HepG2 (cell line): ENCODE data around the gene MFAP4. TPM values are rescaled to one million over a fixed set of nuclear protein-coding genes. Genes with fewer than 3 reads are reported as not detected.

Source experiments
- ARHGAP35 ChIP-seq: sonication (generic); formaldehyde crosslinking; IDR thresholded peaks from 2 replicates; pipeline ENCODE4 v1.9.0; 2022; ENCODE audit warnings: mild to moderate bottlenecking, inconsistent platforms, moderate library complexity, missing genetic modification reagents, borderline replicate concordance
- DNMT1 ChIP-seq: sonication (generic); formaldehyde crosslinking; IDR thresholded peaks from 2 replicates; pipeline ENCODE4 v1.5.1; 2020; ENCODE audit warnings: mild to moderate bottlenecking, missing genetic modification reagents
- ELF4 ChIP-seq: sonication (generic); formaldehyde crosslinking; IDR thresholded peaks from 2 replicates; pipeline ENCODE4 v1.5.0; 2020; ENCODE audit warnings: missing genetic modification reagents, mild to moderate bottlenecking, moderate library complexity, borderline replicate concordance
- HNRNPK ChIP-seq: fragments of 200-400 bp; formaldehyde crosslinking; IDR thresholded peaks from 2 replicates; pipeline ENCODE4 v1.6.1; 2018; ENCODE audit warnings: low read length, low read depth, moderate library complexity, mild to moderate bottlenecking; ENCODE audit not compliant: poor library complexity, severe bottlenecking
- NCOA1 ChIP-seq: sonication (generic); formaldehyde crosslinking; IDR thresholded peaks from 2 replicates; pipeline ENCODE4 v1.9.0; 2021; ENCODE audit warnings: missing genetic modification reagents
- ONECUT2 ChIP-seq: sonication (generic); formaldehyde crosslinking; IDR thresholded peaks from 2 replicates; pipeline ENCODE4 v1.4.0; 2020; ENCODE audit warnings: missing genetic modification reagents
- PRPF4 ChIP-seq: fragments of 200-400 bp; formaldehyde crosslinking; IDR thresholded peaks from 2 replicates; pipeline ENCODE4 v1.6.1; 2016; ENCODE audit warnings: low read length, low read depth; ENCODE audit not compliant: poor library complexity, severe bottlenecking
- REPIN1 ChIP-seq: sonication (generic); formaldehyde crosslinking; IDR thresholded peaks from 2 replicates; pipeline ENCODE4 v1.8.0; 2022; ENCODE audit warnings: missing genetic modification reagents, low read depth, mild to moderate bottlenecking, borderline replicate concordance
- YY1 ChIP-seq: IDR thresholded peaks from 2 replicates; pipeline ENCODE4 v1.6.1; 2011; ENCODE audit warnings: low read length, low read depth, moderate library complexity, mild to moderate bottlenecking; ENCODE audit not compliant: insufficient read depth, insufficient replicate concordance
- ZFP36L1 ChIP-seq: sonication (generic); formaldehyde crosslinking; IDR thresholded peaks from 2 replicates; pipeline ENCODE4 v1.8.0; 2022; ENCODE audit warnings: mild to moderate bottlenecking, missing genetic modification reagents, moderate library complexity
- ZNF234 ChIP-seq: sonication (generic); formaldehyde crosslinking; conservative IDR thresholded peaks from 2 replicates; pipeline ENCODE4 v1.5.1; 2020; ENCODE audit warnings: mild to moderate bottlenecking, missing genetic modification reagents
- ZNF326 ChIP-seq: sonication (generic); formaldehyde crosslinking; IDR thresholded peaks from 2 replicates; pipeline ENCODE4 v1.4.0; 2020; ENCODE audit warnings: missing genetic modification reagents, borderline replicate concordance
- ZNF557 ChIP-seq: sonication (generic); formaldehyde crosslinking; IDR thresholded peaks from 2 replicates; pipeline ENCODE4 v1.4.0; 2020; ENCODE audit warnings: missing genetic modification reagents
- ZNF660 ChIP-seq: sonication (generic); formaldehyde crosslinking; IDR thresholded peaks from 2 replicates; pipeline ENCODE4 v1.5.1; 2020; ENCODE audit warnings: mild to moderate bottlenecking, low read depth, missing genetic modification reagents, borderline replicate concordance
- ZNF709 ChIP-seq: sonication (generic); formaldehyde crosslinking; IDR thresholded peaks from 2 replicates; pipeline ENCODE4 v1.5.0; 2020; ENCODE audit warnings: mild to moderate bottlenecking, missing genetic modification reagents
- ZNF850 ChIP-seq: sonication (generic); formaldehyde crosslinking; conservative IDR thresholded peaks from 2 replicates; pipeline ENCODE4 v1.9.0; 2021; ENCODE audit warnings: mild to moderate bottlenecking, missing genetic modification reagents
- polyA plus RNA-seq, 8 experiments: library from polyadenylated mRNA; depleted of rRNA in 3 of 8; stranded (reverse) in 7 of 8; unstranded in 1 of 8; fragments of >200 nt; fragmentation: Illumina TruSeq in 4 of 8; extraction: Trizol in 4 of 8; gene quantifications; 2 replicates each; pipeline versions ENCODE4 v1.2.1 to v1.2.3, GENCODE V29; 2011 to 2016; ENCODE audit warnings: low read depth in 4 of 8, missing spikeins in 1 of 8, mixed read lengths in 1 of 8; ENCODE audit not compliant: insufficient read depth in 1 of 8
- total RNA-seq, 5 experiments: library from RNA; depleted of rRNA; stranded (reverse); fragments of >200 nt; fragmentation: Illumina TruSeq; extraction: Trizol; gene quantifications; 2 replicates each; pipeline ENCODE4 v1.2.3, GENCODE V29; 2016; ENCODE audit warnings: low read depth in 1 of 5
- TF ChIP-seq, protein P1 (sequence below): sonication (generic); formaldehyde crosslinking; IDR thresholded peaks from 2 replicates; pipeline ENCODE4 v1.4.0; 2020; ENCODE audit warnings: missing genetic modification reagents
- TF ChIP-seq, protein P2 (sequence below): sonication (generic); formaldehyde crosslinking; IDR thresholded peaks from 2 replicates; pipeline ENCODE4 v1.5.1; 2020; ENCODE audit warnings: missing genetic modification reagents, mild to moderate bottlenecking, borderline replicate concordance
- TF ChIP-seq, protein P3 (sequence below): sonication (generic); formaldehyde crosslinking; IDR thresholded peaks from 2 replicates; pipeline ENCODE4 v1.4.0; 2020; ENCODE audit warnings: missing genetic modification reagents, mild to moderate bottlenecking, borderline replicate concordance
- TF ChIP-seq, protein P4 (sequence below): sonication (generic); formaldehyde crosslinking; IDR thresholded peaks from 2 replicates; pipeline ENCODE4 v1.4.0; 2020; ENCODE audit warnings: missing genetic modification reagents, borderline replicate concordance
- TF ChIP-seq, protein P5 (sequence below): sonication (generic); formaldehyde crosslinking; IDR thresholded peaks from 2 replicates; pipeline ENCODE4 v1.8.1; 2023; ENCODE audit warnings: mild to moderate bottlenecking, missing genetic modification reagents, borderline replicate concordance

MFAP4 gene
- total and polyA plus RNA-seq, 2 of the 13 experiments (the other 11 are each of a cell fraction or from before 2014, with no cell fraction given) = 0.08 TPM; not detected in 1

DNA sequence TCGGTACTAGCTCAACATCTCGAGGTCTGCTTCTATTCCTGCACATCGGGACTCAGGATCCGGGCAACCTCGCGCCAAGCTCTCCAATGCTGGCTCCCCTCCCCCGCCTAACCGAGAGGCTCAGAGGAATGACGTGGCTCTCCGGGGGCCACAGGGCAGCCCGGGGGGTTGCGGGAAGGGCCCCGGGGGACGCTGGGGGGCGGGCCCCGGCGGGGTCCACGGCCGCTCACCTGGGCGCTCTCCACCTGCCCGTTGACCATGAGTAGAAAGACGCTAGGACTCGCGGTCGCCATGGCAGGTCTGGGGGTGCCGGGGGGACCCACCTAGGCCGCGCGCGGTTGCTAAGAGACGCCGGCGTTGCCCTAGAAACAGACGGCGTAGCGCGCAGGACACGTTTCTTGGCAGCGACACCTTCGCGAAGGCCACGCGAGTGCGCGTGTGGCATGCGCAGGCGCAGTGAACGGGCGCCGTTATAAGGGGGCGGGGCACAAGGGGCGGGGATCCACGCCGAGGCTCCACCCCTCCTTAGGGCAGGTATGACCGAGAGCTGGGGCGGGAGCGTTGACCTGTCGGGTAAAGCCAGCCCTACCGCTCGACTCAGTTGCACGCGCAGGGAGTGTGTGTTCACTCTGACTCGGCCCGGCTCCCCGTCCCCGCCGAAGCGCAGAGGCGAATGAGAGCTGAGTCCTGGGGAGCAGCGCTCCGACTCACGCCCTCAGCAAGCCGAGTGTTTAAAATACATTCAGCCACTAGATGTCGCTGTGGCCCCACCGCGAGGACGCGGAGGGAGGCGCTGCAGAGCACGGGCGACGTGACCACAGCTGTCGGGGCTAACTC is 24.5 kb downstream of the MFAP4 start, which contains the start of gene B9D1 (continued):
- TF ChIP-seq, protein P1, sequence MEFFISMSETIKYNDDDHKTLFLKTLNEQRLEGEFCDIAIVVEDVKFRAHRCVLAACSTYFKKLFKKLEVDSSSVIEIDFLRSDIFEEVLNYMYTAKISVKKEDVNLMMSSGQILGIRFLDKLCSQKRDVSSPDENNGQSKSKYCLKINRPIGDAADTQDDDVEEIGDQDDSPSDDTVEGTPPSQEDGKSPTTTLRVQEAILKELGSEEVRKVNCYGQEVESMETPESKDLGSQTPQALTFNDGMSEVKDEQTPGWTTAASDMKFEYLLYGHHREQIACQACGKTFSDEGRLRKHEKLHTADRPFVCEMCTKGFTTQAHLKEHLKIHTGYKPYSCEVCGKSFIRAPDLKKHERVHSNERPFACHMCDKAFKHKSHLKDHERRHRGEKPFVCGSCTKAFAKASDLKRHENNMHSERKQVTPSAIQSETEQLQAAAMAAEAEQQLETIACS (CRISPR knock-in tag) = peak; percentile 54; the same call in 1 of the 2 replicates
- TF ChIP-seq HNRNPK (no peak), DNMT1 (CRISPR knock-in tag) (no peak), ZFP36L1 (CRISPR knock-in tag) (peak; percentile 63; the same call in 1 of the 2 replicates), ELF4 (CRISPR knock-in tag) (no peak), ZNF557 (CRISPR knock-in tag) (no peak), ONECUT2 (no peak), ZNF326 (CRISPR knock-in tag) (no peak), ZNF234 (CRISPR knock-in tag) (no peak), ZNF709 (CRISPR knock-in tag) (no peak), ZNF850 (no peak), PRPF4 (no peak), ZNF660 (CRISPR knock-in tag) (no peak), NCOA1 (CRISPR knock-in tag) (0 out of 2 replicates have a peak, but pooled peaks have one; percentile 36), YY1 (no peak), REPIN1 (CRISPR knock-in tag) (peak; percentile 78), ARHGAP35 (no peak)
- TF ChIP-seq, protein P2, sequence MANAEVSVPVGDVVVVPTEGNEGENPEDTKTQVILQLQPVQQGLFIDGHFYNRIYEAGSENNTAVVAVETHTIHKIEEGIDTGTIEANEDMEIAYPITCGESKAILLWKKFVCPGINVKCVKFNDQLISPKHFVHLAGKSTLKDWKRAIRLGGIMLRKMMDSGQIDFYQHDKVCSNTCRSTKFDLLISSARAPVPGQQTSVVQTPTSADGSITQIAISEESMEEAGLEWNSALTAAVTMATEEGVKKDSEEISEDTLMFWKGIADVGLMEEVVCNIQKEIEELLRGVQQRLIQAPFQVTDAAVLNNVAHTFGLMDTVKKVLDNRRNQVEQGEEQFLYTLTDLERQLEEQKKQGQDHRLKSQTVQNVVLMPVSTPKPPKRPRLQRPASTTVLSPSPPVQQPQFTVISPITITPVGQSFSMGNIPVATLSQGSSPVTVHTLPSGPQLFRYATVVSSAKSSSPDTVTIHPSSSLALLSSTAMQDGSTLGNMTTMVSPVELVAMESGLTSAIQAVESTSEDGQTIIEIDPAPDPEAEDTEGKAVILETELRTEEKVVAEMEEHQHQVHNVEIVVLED (CRISPR knock-in tag) = peak; percentile 62; the same call in 1 of the 2 replicates
- TF ChIP-seq, protein P3, sequence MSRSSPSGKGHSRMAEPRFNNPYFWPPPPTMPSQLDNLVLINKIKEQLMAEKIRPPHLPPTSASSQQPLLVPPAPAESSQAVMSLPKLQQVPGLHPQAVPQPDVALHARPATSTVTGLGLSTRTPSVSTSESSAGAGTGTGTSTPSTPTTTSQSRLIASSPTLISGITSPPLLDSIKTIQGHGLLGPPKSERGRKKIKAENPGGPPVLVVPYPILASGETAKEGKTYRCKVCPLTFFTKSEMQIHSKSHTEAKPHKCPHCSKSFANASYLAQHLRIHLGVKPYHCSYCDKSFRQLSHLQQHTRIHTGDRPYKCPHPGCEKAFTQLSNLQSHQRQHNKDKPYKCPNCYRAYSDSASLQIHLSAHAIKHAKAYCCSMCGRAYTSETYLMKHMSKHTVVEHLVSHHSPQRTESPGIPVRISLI (CRISPR knock-in tag) = peak; percentile 3; the same call in 1 of the 2 replicates
- TF ChIP-seq, protein P4, sequence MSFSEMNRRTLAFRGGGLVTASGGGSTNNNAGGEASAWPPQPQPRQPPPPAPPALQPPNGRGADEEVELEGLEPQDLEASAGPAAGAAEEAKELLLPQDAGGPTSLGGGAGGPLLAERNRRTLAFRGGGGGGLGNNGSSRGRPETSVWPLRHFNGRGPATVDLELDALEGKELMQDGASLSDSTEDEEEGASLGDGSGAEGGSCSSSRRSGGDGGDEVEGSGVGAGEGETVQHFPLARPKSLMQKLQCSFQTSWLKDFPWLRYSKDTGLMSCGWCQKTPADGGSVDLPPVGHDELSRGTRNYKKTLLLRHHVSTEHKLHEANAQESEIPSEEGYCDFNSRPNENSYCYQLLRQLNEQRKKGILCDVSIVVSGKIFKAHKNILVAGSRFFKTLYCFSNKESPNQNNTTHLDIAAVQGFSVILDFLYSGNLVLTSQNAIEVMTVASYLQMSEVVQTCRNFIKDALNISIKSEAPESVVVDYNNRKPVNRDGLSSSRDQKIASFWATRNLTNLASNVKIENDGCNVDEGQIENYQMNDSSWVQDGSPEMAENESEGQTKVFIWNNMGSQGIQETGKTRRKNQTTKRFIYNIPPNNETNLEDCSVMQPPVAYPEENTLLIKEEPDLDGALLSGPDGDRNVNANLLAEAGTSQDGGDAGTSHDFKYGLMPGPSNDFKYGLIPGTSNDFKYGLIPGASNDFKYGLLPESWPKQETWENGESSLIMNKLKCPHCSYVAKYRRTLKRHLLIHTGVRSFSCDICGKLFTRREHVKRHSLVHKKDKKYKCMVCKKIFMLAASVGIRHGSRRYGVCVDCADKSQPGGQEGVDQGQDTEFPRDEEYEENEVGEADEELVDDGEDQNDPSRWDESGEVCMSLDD (CRISPR knock-in tag) = peak; percentile 84
- TF ChIP-seq, protein P5, sequence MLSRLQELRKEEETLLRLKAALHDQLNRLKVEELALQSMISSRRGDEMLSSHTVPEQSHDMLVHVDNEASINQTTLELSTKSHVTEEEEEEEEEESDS (CRISPR knock-in tag) = no peak; the same call in 1 of the 2 replicates
